ENCODE data around the gene KDM7A.

DNA sequence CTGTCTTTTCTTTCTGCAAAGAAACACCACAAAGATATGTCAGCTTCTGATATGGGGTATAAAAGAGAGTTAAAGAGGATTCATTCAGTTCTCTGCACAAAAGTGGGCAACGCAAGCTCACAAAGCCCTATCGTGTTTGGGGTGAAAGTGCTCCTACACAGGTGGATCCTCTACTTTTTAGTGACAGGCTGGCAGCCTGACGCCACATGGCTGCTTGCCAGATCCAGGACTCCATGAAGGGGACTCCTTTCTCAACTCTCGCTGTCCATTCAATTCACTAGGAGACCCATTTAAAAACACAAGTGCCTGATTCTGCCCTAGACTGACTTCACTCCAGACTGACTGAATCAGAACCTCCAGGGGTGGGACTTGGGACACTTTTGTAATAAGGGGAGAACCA, 122.0 kb downstream of the KDM7A start:
- TF ChIP-seq, protein P1, sequence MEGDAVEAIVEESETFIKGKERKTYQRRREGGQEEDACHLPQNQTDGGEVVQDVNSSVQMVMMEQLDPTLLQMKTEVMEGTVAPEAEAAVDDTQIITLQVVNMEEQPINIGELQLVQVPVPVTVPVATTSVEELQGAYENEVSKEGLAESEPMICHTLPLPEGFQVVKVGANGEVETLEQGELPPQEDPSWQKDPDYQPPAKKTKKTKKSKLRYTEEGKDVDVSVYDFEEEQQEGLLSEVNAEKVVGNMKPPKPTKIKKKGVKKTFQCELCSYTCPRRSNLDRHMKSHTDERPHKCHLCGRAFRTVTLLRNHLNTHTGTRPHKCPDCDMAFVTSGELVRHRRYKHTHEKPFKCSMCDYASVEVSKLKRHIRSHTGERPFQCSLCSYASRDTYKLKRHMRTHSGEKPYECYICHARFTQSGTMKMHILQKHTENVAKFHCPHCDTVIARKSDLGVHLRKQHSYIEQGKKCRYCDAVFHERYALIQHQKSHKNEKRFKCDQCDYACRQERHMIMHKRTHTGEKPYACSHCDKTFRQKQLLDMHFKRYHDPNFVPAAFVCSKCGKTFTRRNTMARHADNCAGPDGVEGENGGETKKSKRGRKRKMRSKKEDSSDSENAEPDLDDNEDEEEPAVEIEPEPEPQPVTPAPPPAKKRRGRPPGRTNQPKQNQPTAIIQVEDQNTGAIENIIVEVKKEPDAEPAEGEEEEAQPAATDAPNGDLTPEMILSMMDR (conservative IDR thresholded peaks at IDR 0.05; ENCODE audit: low read length), result no peak
- TF ChIP-seq EZH2phosphoT487 (IDR thresholded peaks at IDR 0.05; ENCODE audit: borderline replicate concordance, low read depth, low read length), result no peak

All from OCI-LY7 (cell line).